HL-60/S4 (cell line): Measurements from ENCODE around the gene KRTAP5-10.
"Not testable (repeated sequence)": the region's sequence is repeated elsewhere in the genome, so short reads cannot be mapped to it uniquely, and the experiment has no call there.

Experiments used
- in situ Hi-C: fragments of 300-500 bp; cut with MboI; formaldehyde crosslinking; loops from 2 replicates; pipeline ENCODE4 v1.14.3; 2022; ENCODE audit warnings: low sequenced_read_pairs

KRTAP5-10 gene

GRCh38 chr11:71540521-71541304, 24.6 kb upstream of the KRTAP5-10 start:
- in situ Hi-C loops = loop anchor here (25.0 kb wide), 1 partner anchor 103 kb away; the partner anchor contains the start of gene DHCR7

DNA sequence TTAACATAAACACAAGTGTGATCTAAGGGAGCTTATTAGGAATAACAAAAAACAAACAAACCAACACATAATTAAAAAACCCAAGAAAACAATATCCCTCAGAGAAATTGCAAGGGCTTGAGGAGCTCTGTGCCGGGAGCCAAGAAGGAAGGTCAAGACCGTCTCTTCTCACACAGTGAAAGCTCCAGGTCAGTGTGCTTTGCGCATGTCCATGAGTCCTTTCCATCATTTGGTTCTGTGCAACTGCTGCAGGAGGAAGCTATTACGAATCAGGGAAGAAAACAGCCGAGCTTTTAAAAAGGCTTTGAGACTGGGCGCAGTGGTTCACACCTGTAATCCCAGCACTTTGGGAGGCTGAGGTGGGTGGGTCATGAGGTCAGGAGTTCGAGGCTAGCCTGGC, 23.0 kb upstream of the KRTAP5-10 start:
- in situ Hi-C loops = loop anchor here (25.0 kb wide), 1 partner anchor 105 kb away; the partner anchor contains the start of gene DHCR7

- in situ Hi-C loops = loop anchor here (25.0 kb wide), 1 partner anchor 106 kb away; the partner anchor contains the start of gene DHCR7
These were observed 22.2 kb upstream of the KRTAP5-10 start for GRCh38 chr11:71542879-71543777.

- in situ Hi-C loops = loop anchor here (25.0 kb wide), 1 partner anchor 107 kb away; the partner anchor contains the start of gene DHCR7
These were observed 21.5 kb upstream of the KRTAP5-10 start for GRCh38 chr11:71543866-71544265.

DNA sequence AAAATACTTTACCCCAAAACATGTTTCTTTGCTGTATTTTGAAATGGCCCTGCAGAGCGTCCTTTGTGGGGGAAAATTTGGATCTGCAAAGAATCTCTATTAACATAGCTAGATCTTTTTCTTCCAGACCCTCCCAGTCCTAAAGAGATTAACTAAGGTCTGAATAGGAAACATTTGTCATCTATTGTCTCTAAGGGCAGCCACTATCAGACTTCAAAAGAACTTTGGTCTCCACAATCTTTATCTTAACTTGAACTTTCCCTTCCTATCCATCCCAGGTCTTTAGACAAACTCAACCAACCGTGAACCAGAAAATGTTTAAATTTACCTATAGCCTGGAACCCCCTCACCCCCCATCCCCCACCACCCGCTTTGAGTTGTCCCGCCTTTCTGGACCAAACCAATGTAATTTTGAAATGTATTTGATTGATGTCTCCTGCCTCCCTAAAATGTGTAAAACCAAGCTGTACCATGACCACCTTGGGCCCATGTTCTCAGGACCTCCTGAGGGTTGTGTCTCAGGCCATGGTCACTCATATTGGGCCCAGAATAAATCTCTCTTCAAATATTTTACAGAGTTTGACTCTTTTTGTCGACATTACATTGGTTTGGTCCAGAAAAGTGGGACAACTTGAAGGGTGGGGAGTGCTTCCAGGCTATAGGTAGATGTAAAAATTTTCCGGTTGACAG, 20.7 kb upstream of the KRTAP5-10 start:
- in situ Hi-C loops = loop anchor here (25.0 kb wide), 1 partner anchor 107 kb away; the partner anchor contains the start of gene DHCR7

DNA sequence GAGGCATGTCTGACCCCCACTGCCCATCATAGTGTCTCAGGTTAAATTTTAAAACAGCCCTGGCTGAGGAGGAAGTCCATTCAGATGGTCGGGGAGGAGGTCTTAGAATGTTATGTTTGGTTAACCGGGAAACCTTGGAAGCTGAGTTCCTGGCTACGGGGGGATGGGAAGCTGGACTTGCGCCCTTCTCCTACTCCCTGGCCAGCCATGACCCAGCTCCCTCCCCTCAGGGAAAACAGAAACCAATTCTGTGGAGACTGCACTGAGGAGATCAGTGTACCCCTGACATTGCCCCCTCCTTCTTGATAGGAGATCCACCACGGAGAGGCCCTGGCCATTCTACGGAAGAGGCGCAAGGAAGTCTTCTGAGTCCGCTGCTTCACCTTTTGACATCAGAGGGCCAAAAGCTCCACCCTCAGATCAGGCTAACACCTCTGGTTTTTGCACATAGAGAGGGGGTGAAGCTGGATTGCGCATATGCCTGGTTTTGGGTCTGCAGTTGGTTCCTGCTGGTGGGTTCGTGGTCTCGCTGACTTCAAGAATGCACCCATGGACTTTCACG, 19.9 kb upstream of the KRTAP5-10 start:
- in situ Hi-C loops = loop anchor here (25.0 kb wide), 1 partner anchor 108 kb away; the partner anchor contains the start of gene DHCR7

DNA sequence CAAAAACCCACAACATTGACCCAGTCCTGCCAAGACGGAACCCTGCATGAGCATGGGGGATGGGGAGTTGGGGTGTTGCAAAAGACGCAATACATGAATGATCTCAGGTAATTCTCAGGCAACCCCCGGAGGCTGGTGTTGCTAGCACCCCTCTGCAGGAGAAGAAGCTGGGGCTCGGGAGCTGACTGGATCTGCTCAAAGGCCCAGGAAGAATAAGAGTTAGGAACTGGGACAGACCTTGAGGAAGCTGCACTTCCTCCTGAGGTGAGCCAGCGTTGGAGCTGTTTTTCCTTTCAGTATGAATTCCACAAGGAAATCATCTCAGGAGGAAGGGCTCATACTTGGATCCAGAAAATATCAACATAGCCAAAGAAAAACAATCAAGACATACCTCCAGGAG, 17.2 kb upstream of the KRTAP5-10 start, which contains the start of gene KRTAP5-9:
KRTAP5-9 (plus strand) TSS at position 301 of the 400 bp plus-strand sequence. CDS start 238 bp downstream, outside the sequence.
- in situ Hi-C loops = loop anchor here (25.0 kb wide), 1 partner anchor 111 kb away; the partner anchor contains the start of gene DHCR7

GRCh38 chr11:71548716-71549151, 16.6 kb upstream of the KRTAP5-10 start:
- in situ Hi-C loops = loop anchor here (25.0 kb wide), 1 partner anchor 111 kb away; the partner anchor contains the start of gene DHCR7

- in situ Hi-C loops = no loop called here
These were observed 13.7 kb upstream of the KRTAP5-10 start for GRCh38 chr11:71551711-71552110.

DNA sequence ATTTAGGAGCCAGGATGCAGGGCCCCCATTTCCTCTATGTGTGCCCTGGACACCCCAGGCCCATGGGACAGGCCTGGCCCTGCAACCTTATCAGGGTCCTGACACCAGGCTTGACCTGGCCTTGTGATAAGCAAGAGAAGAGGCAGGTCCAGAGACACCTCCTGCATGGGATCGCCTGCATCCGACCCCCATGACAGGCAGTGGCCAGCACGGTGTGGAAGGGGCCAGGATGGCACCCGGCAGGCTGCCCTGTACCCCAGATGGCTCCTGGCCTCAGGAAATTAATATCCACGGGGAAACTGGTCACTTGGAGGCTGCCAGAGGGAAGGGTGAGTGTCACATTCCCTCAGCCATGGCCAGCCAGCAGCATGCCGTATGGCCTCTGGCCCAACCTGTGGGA, 10.4 kb upstream of the KRTAP5-10 start:
- in situ Hi-C loops = no loop called here

- in situ Hi-C loops = no loop called here
These were observed 9.9 kb upstream of the KRTAP5-10 start for GRCh38 chr11:71555508-71555907.

DNA sequence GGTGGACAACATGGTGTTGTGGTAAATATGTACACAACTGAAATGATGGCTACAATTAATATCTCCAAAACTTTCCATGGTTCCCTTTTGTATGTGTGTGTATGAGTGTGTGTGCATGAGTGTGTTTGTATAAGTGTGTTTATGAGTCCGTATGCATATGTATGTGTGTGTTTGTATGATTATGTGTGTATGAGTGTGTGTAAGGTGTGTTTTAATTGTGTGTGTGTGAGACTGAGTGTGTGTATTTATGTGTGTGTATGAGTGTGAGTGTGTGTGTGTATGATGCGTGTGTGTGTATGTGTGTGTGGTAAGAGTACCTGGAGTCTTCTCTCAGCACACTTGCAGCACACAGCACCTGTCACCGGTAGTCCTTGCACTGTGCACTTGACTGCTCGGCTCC, 9.3 kb upstream of the KRTAP5-10 start:
- in situ Hi-C loops = no loop called here

DNA sequence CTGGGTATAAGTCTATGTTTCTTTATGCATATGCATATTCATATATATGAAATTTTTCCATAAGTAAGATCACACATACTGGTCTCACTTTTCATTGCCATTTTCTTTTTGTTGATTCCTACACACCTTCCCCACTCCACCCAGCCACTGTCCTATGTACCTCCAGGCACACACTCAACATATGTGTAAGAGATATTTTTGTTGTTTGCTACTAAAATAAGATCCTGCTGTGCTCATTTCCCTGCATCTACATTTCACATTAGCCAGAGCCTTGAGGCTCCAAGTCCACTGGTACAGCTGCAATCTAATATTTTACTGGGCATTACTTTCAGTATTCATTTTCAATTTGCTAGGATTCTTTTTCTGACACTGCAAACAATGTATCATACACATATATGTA, 8.1 kb upstream of the KRTAP5-10 start:
- in situ Hi-C loops = no loop called here

- in situ Hi-C loops = no loop called here
These were observed 6.4 kb upstream of the KRTAP5-10 start for GRCh38 chr11:71558996-71559395.

DNA sequence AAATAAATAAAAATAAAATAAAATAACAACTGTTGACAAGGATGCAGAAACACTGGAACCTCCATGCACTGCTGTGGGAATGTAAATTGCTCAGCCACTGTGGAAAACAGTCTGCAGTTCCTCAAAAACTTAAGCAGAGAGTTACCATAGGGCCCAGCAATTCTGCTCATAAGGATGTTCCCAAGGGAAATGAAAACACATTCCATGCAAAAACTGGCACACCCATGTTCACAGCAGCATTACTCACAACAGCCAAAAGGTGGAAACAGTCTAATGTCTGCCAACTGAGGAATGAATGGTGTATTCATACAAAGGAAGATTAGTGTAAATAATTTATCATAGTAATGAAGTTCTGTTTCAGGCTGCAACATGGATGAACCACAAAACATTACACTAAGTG, 3.2 kb upstream of the KRTAP5-10 start:
- in situ Hi-C loops = no loop called here

DNA sequence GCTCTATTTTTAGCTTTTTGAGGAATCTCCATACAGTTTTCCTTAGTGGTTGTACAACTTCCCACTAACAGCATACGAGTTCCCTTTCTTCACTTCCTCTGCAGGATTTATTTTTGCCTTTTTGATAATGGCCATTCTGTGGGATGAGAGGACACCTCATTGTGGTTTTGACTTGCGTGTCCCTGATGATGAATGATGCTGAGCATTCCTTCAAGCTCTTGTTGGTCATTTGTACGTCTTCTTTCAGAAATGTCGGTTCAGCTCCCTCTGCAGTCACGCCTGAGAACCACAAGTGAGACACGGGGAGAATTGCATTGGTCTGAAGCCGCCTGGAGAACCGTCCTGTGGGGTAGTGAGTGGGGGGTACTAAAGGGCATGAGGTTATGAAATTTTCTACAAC, 2.0 kb upstream of the KRTAP5-10 start:
- in situ Hi-C loops = no loop called here

- in situ Hi-C loops = no loop called here
These were observed 933 bp upstream of the KRTAP5-10 start for GRCh38 chr11:71564430-71564829.

- in situ Hi-C loops = no loop called here
These were observed 788 bp downstream of the KRTAP5-10 start for GRCh38 chr11:71566081-71566620.

GRCh38 chr11:71566626-71567599, 1.6 kb downstream of the KRTAP5-10 start:
- in situ Hi-C loops = not testable (repeated sequence)
